Raji (cell line): ENCODE results near the gene CDC42EP4.

Experiments used
- POLR2A ChIP-seq: IDR thresholded peaks from 2 replicates; pipeline ENCODE4 v1.6.1; 2011; ENCODE audit warnings: low read depth, low read length, control low read depth; ENCODE audit not compliant: insufficient read depth

CDC42EP4 gene

GRCh38 chr17:73301369-73301768 is 10.4 kb downstream of the CDC42EP4 start:
- no peak for TF ChIP-seq POLR2A

GRCh38 chr17:73300392-73300791 is 11.4 kb downstream of the CDC42EP4 start:
- TF ChIP-seq POLR2A: no peak

GRCh38 chr17:73297934-73298861 is 13.6 kb downstream of the CDC42EP4 start:
- no peak for TF ChIP-seq POLR2A

DNA sequence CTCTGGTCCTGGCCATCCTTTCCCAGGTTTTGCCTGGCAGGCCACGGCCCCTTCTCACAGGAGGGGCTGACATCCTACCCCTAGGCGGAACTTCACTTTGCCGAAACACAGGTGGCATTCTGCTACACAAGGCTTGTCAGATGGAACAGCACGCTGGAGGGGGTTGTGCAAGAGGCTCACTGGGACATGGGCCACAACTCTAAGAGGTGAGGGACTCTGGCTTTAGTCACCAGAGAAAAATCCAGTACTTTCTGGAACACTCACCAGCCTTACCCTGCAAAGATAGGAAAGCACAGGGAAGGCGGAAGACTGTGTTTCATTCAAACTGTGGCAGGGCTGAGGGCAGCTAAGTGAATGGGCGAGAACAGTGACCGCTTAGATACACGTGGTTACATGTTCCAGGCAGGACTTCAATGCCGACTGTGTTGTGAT is 18.3 kb downstream of the CDC42EP4 start:
- no peak for TF ChIP-seq POLR2A

- TF ChIP-seq POLR2A: no peak
Observed at GRCh38 chr17:73293031-73293430, 18.8 kb downstream of the CDC42EP4 start.

DNA sequence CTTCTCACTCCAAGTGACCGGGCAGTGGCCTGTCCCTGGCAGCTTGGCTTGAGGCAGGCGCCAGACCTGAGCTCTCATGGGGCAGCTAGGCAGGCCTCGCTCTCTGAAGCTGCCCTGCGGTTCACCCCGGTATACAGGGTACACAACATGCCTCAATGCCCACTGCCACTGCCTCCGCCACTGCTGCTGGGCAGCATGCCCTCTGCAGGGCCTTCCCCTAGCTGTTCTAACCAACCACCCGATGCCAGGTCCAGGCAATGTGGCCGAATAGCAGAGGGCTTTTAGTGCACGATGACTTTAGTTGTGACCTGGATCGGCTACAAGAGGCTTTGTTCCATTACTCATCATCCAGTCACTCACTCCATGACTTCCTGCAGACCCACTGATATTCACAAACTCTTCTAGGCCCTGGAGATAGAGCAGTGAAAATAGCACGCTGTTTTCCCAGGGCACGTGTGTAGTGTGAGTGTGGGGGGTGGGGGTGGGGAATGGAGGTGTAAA is 19.7 kb downstream of the CDC42EP4 start:
- TF ChIP-seq POLR2A: no peak

- TF ChIP-seq POLR2A: no peak
Observed at GRCh38 chr17:73291260-73291801, 20.5 kb downstream of the CDC42EP4 start.

DNA sequence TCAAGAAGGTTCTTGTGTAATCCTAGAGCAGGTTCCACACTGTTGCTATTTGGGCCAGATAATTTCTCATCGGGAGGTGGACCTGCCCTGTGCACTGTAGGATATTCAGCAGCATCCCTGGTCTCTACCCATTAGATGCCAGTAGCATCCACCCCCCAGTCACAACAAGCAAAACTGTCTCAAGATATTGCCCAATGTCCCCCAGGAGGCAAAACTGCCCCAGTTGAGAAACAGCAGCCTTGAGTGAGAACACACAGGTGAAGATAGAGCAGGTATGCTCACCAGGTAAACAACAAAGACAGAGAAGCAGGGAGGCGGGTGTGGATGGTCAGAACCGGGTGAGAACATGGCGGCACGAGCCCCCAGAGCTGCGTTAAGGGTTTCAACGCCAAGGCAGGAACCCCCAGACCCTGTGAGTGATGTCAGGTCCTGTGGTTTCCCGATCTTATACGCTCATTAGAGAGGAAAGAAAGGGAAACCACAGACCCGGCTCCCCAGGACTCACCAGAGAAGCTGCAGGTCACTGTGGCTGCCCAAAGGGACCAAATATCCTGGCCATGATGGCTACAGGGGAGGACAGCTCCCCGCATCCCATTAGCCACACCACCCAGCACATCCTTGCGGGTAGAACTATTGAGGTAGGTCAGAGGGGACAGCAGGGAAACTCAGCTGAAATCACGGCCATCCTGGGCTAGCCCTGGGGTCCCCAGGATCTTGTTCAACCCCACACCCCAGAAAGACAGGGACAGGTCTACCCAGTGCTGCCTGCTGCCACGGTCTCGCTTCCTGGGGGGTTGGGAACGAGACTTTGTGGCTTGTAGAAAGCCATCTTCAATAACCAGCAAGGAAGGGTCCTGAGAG is 21.2 kb downstream of the CDC42EP4 start:
- no peak for TF ChIP-seq POLR2A

DNA sequence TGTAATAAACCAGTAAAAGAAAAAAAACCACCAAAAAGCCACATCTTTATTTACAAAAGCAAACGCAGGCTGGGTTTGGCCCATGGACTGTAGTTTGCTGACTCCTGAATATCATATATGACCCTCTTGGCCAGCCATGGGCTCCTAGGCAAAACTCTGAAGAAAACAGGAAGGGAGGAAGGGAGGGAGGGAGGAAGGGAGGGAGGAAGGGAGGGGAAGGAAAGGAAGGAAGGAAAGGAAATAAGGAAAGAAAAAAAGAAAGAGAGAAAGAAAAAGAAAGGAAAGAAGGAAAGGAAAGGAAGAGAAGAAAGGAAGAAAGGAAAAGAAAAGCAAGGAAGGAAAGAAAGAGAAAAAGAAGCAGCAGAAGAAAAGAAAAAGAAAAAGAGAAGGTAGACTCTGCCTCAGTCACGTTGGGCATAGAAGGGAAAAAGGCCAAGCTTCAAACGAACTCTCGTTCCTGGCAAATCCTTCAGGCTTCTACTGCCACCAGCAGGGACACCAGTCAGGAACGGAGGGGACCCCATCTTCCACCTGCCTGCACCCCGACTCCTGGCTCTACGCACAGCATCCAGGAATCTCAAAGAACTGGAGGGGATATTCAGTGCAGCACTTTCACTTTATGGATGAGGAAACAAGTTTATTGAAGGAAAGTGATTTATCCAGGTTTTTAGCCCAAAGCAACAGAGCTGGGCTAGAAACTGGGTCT is 22.1 kb downstream of the CDC42EP4 start:
- TF ChIP-seq POLR2A: no peak

GRCh38 chr17:73288534-73289302 is 23.1 kb downstream of the CDC42EP4 start:
- TF ChIP-seq POLR2A: no peak

- TF ChIP-seq POLR2A: no peak
Observed at GRCh38 chr17:73286863-73287296, 24.9 kb downstream of the CDC42EP4 start.

DNA sequence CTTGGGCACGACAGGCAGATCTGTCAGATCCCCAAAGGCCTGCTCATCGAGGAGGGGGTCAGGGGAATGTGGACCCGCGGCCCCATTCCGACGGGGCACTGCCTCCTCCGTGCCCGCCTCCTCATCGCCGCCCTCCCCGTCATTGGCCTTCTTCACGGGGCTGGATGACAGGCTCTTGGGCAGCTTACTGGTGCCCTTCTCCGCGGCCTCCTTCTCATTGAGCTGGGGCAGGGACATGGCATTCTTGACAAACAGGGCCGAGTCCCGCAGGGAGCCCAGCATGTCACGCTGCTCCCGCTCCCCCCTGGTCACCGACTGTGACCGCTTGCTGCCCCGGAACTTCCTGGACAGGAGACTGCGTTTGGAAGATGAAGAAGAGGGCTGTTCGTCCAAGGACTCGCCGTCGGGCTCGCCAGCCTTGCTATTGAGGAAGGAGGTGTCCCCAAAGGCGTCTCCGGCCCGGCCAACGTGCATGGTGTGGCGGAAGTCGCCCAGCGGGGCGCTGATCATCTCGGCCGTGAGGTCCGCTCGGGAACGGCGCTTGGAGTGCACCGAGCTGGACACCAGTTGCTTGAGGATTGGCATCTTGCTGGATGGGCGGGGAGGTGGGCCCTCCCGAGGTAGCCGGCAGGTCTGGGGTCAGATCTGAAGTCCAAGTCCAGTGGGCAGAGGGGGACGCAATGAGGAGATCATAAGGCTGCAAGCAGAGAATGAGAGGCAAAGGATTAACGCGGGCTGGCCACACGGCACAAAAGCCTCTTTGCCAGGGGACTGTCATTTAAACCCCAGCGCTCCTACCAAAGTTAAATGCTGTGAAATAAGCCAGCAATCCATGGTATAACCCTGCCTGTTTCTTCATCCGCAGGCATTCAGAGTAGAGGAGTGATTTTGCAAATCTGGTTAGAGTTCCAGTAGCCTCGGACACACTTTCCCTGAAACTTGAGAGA is 25.6 kb downstream of the CDC42EP4 start:
- TF ChIP-seq POLR2A: no peak

- no peak for TF ChIP-seq POLR2A
Observed at GRCh38 chr17:73285603-73285908, 26.2 kb downstream of the CDC42EP4 start.
